HepG2 (cell line): Measurements from ENCODE around the gene EPSTI1. TPM values are rescaled to one million over a fixed set of nuclear protein-coding genes. Genes with fewer than 3 reads are reported as not detected.
"Not testable (repeated sequence)": the region's sequence is repeated elsewhere in the genome, so short reads cannot be mapped to it uniquely, and the experiment has no call there.

Experiments
- ATAC-seq: fragments of 200-7000 bp; cut with Tn5 transposase; 3 replicates; pipeline ENCODE4 v1.9.1; 2020; ENCODE audit warnings: mild to moderate bottlenecking, moderate library complexity
- BruUV-seq: library from RNA; stranded (reverse); fragments of 400-500 nt; replicated peaks from 2 replicates; lab custom pipeline; 2021; lab: Mats Ljungman, UMichigan
- CTCF ChIA-PET: fragments of 300-600 bp; formaldehyde crosslinking; extraction: SDS; loops from one replicate; lab custom pipeline; 2021; ENCODE audit warnings: low total read pairs, inconsistent platforms, low intra/inter-chr PET ratio; lab: Yijun Ruan, JAX
- POLR2A ChIA-PET: fragments of 350-600 bp; sonication (Branson Sonifier 250); formaldehyde crosslinking; loops from one replicate; lab custom pipeline; 2020; ENCODE audit warnings: antibody characterized with exemption, inconsistent platforms; lab: Yijun Ruan, JAX
- DNase-seq: peaks from one replicate; pipeline ENCODE4 v3.0.0-alpha.2; 2015; ENCODE audit warnings: low spot score
- FAIRE-seq: peaks from 3 replicates; lab custom pipeline; 2011; peaks lifted over from hg19 to GRCh38; lab: Jason Lieb, UNC
- H2AFZ ChIP-seq: one replicate; pipeline ENCODE4 v1.6.1; 2011; ENCODE audit warnings: low read length, inconsistent platforms
- H3K27ac ChIP-seq: fragments of 300-600 bp; 3 replicates; pipeline ENCODE4 v1.8.0; 2011; ENCODE audit warnings: mixed run types, mild to moderate bottlenecking, mixed read lengths, low read length, inconsistent platforms; ENCODE audit not compliant: insufficient read depth; ENCODE audit errors: extremely low read length
- H3K27me3 ChIP-seq, 2 experiments: fragments of 200-600 bp in 1 of 2; 2 replicates in 1 of 2; 3 replicates in 1 of 2; pipeline versions ENCODE4 v1.6.0 to v1.8.0; 2011; ENCODE audit warnings: low read length in 2 of 2, mild to moderate bottlenecking in 2 of 2, moderate library complexity in 2 of 2, inconsistent platforms in 1 of 2; ENCODE audit not compliant: insufficient read depth in 2 of 2, control insufficient read depth in 1 of 2
- H3K36me3 ChIP-seq, 2 experiments: fragments of 200-600 bp in 1 of 2; replicated peaks in 1 of 2; 2 replicates in 1 of 2; 3 replicates in 1 of 2; pipeline versions ENCODE4 v1.5.1 to v1.8.0; 2011; ENCODE audit warnings: low read length in 2 of 2, inconsistent platforms in 1 of 2; ENCODE audit not compliant: insufficient read depth in 2 of 2, control insufficient read depth in 1 of 2
- H3K4me1 ChIP-seq: 2 replicates; pipeline ENCODE4 v1.5.1; 2012; ENCODE audit warnings: low read length, inconsistent platforms; ENCODE audit not compliant: insufficient read depth
- H3K4me2 ChIP-seq: 2 replicates; pipeline ENCODE4 v1.6.0; 2011; ENCODE audit warnings: low read depth, low read length, inconsistent platforms
- H3K4me3 ChIP-seq, 3 experiments: fragments of 200-600 bp in 1 of 3; sonication (generic), shearing (Covaris generic) in 1 of 3; replicated peaks in 1 of 3; 2 replicates each; pipeline ENCODE4 v1.5.1; 2011 to 2016; ENCODE audit warnings: low read length in 3 of 3, inconsistent platforms in 2 of 3, low read depth in 2 of 3, mild to moderate bottlenecking in 2 of 3, control low read depth in 1 of 3, mixed read lengths in 1 of 3; ENCODE audit not compliant: insufficient read depth in 1 of 3
- H3K79me2 ChIP-seq: one replicate; pipeline ENCODE4 v1.6.1; 2011; ENCODE audit warnings: low read length, inconsistent platforms; ENCODE audit not compliant: insufficient read depth
- H3K9ac ChIP-seq: 2 replicates; pipeline ENCODE4 v1.6.0; 2011; ENCODE audit warnings: mild to moderate bottlenecking, low read depth, low read length, inconsistent platforms; ENCODE audit not compliant: insufficient read depth
- H3K9me3 ChIP-seq: 2 replicates; pipeline ENCODE4 v1.5.1; 2012; ENCODE audit warnings: mild to moderate bottlenecking, low read length
- H4K20me1 ChIP-seq: 2 replicates; pipeline ENCODE4 v1.6.0; 2011; ENCODE audit warnings: inconsistent platforms, mild to moderate bottlenecking, low read length, moderate library complexity; ENCODE audit not compliant: insufficient read depth
- HMGXB3 ChIP-seq: sonication (generic); formaldehyde crosslinking; IDR thresholded peaks from 2 replicates; pipeline ENCODE4 v1.4.0; 2020; ENCODE audit warnings: missing genetic modification reagents, borderline replicate concordance
- MTERF4 ChIP-seq: sonication (generic); formaldehyde crosslinking; IDR thresholded peaks from 2 replicates; pipeline ENCODE4 v1.8.0; 2023; ENCODE audit warnings: mild to moderate bottlenecking, missing genetic modification reagents
- REXO4 ChIP-seq: sonication (generic); formaldehyde crosslinking; IDR thresholded peaks from 2 replicates; pipeline ENCODE4 v1.8.0; 2022; ENCODE audit warnings: missing genetic modification reagents, mild to moderate bottlenecking, borderline replicate concordance
- ZNF652 ChIP-seq: IDR thresholded peaks from 2 replicates; pipeline ENCODE4 v1.6.1; 2016; ENCODE audit warnings: low read depth, borderline replicate concordance
- ZNF747 ChIP-seq: sonication (generic); formaldehyde crosslinking; IDR thresholded peaks from 2 replicates; pipeline ENCODE4 v1.8.1; 2023; ENCODE audit warnings: missing genetic modification reagents, mild to moderate bottlenecking, borderline replicate concordance
- WGBS: methylation state at CpG from one replicate; pipeline ENCODE4 v1.1.6; 2017; ENCODE audit warnings: low lambda C conversion rate; 5-methylcytosine and 5-hydroxymethylcytosine counted together
- in situ Hi-C: cut with HindIII; loops from 2 replicates; pipeline ENCODE4 v1.10.0; 2017; ENCODE audit warnings: low pct_unique_long_range_greater_than_20kb; ENCODE audit not compliant: extremely low pct_ligation_motif_present
- intact Hi-C: fragments of 100-400 bp; cut with micrococcal nuclease; formaldehyde crosslinking; loops from one replicate; pipeline ENCODE4 v1.10.0; 2022; ENCODE audit not compliant: unreplicated experiment
- polyA plus RNA-seq, 8 experiments: library from polyadenylated mRNA; depleted of rRNA in 3 of 8; stranded (reverse) in 7 of 8; unstranded in 1 of 8; fragments of >200 nt; fragmentation: Illumina TruSeq in 4 of 8; extraction: Trizol in 4 of 8; gene quantifications; 2 replicates each; pipeline versions ENCODE4 v1.2.1 to v1.2.3, GENCODE V29; 2011 to 2016; ENCODE audit warnings: low read depth in 4 of 8, missing spikeins in 1 of 8, mixed read lengths in 1 of 8; ENCODE audit not compliant: insufficient read depth in 1 of 8
- total RNA-seq, 5 experiments: library from RNA; depleted of rRNA; stranded (reverse); fragments of >200 nt; fragmentation: Illumina TruSeq; extraction: Trizol; gene quantifications; 2 replicates each; pipeline ENCODE4 v1.2.3, GENCODE V29; 2016; ENCODE audit warnings: low read depth in 1 of 5
- TF ChIP-seq, protein P1 (sequence below): sonication (generic); formaldehyde crosslinking; IDR thresholded peaks from 2 replicates; pipeline ENCODE4 v1.8.0; 2022; ENCODE audit warnings: mild to moderate bottlenecking, missing genetic modification reagents

EPSTI1 gene
- total and polyA plus RNA-seq, 2 of the 13 experiments (the other 11 are each of a cell fraction or from before 2014, with no cell fraction given), result 0.03 TPM; not detected in 1

DNA sequence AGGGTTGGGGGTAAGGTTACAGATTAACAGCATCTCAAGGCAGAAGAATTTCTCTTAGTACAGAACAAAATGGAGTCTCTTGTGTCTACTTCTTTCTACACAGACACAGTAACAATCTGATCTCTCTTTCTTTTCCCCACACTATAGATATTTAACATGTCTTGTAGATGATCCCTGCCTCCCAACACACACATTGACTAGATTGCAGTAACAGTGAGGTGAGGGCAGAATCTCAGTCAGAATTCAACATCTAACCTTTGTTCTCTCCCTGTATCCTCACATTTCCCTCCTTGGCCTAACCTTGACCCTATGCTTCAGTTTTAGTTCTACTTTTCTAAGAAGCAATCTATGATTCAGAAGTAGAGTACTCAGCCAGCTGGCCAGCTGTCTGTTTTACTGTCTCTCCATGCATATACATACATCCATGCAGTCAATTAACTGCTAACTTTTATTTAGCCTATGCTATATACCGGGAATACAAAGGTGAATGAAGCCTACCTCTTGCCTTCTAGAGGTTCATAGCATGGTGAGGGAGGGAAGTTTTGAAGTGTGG, 49.4 kb upstream of the EPSTI1 start (continued):
- TF ChIP-seq, protein P1, sequence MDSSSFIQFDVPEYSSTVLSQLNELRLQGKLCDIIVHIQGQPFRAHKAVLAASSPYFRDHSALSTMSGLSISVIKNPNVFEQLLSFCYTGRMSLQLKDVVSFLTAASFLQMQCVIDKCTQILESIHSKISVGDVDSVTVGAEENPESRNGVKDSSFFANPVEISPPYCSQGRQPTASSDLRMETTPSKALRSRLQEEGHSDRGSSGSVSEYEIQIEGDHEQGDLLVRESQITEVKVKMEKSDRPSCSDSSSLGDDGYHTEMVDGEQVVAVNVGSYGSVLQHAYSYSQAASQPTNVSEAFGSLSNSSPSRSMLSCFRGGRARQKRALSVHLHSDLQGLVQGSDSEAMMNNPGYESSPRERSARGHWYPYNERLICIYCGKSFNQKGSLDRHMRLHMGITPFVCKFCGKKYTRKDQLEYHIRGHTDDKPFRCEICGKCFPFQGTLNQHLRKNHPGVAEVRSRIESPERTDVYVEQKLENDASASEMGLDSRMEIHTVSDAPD, result no peak

DNA sequence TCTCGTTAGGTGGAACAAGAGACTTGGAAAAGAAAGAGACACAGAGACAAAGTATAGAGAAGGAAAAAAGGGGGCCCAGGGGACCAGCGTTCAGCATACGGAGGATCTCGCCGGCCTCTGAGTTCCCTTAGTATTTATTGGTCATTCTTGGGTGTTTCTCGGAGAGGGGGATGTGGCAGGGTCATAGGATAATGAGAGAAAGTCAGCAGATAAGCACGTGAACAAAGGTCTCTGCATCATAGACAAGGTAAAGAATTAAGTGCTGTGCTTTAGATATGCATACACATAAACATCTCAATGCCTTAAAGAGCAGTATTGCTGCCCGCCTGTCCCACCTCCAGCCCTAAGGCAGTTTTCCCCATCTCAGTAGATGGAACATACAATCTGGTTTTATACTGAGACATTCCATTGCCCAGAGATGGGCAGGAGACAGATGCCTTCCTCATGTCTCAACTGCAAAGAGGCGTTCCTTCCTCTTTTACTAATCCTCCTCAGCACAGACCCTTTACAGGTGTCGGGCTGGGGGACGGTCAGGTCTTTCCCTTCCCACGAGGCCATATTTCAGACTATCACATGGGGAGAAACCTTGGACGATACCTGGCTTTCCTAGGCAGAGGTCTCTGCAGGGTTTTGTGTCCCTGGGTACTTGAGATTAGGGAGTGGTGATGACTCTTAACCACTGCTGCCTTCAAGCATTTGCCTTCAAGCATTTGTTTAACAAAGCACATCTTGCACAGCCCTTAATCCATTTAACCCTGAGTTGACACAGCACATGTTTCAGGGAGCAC, 48.7 kb upstream of the EPSTI1 start:
- peaks cover 3 to 13% of the 10 kb centered on the region in 2 experiments; a peak in 3 of 5 replicates for H3K36me3 ChIP-seq
- intact Hi-C loops, H3K27ac ChIP-seq: not testable (repeated sequence)

DNA sequence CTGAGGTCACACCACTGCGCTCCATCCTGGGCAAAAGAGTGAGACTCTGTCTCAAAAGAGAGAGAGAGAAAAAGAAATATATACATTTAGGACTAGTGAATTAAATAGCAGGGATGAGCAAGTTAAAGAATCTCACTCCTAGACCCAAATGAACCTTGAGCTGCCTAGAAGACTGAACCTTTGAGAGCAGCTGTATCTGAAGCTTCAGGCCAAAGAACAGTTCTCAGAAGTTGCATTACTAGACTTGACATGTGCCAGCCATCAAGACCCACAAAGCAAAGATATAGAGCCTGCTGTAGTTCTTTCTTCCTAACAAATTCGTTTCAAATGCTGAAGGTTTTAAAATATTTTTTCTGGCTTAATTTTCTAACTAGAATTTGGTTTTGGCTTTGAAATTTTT, 47.9 kb upstream of the EPSTI1 start:
- CTCF ChIA-PET, result no interaction called here
- ATAC-seq (no peak), DNase-seq (no peak), FAIRE-seq (no peak)
- H3K79me2 ChIP-seq, result peaks cover 51% of the 10 kb centered on the region
- POLR2A ChIA-PET, result interaction anchor here (0.7 kb wide), 1 partner anchor 43 kb away, joined by 3 read pairs; no protein-coding TSS in a partner anchor
- intact Hi-C loops (no loop called here), in situ Hi-C loops (no loop called here)
- no peaks in the 10 kb centered on the region for H3K9me3 ChIP-seq
- no peak overlapping the region for H3K27ac ChIP-seq
- H3K4me3 ChIP-seq, result no peak overlapping the region
- H4K20me1 ChIP-seq, result no peaks in the 10 kb centered on the region
- WGBS, result 89% methylated on average over 2 of the region's 2 CpGs
- no peak overlapping the region for H3K9ac ChIP-seq
- H2AFZ ChIP-seq, result no peak overlapping the region
- no TSS peak for BruUV-seq
- H3K4me2 ChIP-seq, result no peak overlapping the region
- H3K27me3 ChIP-seq, result no peaks in the 10 kb centered on the region
- peaks cover 3 to 13% of the 10 kb centered on the region in 2 experiments; a peak in 3 of 5 replicates for H3K36me3 ChIP-seq
- H3K4me1 ChIP-seq, result peaks cover 54% of the 10 kb centered on the region
- TF ChIP-seq HMGXB3 (CRISPR knock-in tag) (no peak), MTERF4 (CRISPR knock-in tag) (no peak), REXO4 (no peak), ZNF747 (CRISPR knock-in tag) (no peak)

More for the DNA sequence above, 48.7 kb upstream of the EPSTI1 start:
- H4K20me1 ChIP-seq, DNase-seq, CTCF ChIA-PET, H3K9ac ChIP-seq, H3K9me3 ChIP-seq, in situ Hi-C loops, H3K4me2 ChIP-seq, FAIRE-seq: not testable (repeated sequence)
- WGBS, result 95% methylated on average over 13 of the region's 13 CpGs
- peaks cover 59% of the 10 kb centered on the region for H3K4me1 ChIP-seq
- TF ChIP-seq ZNF652, result peak; percentile 27; the same call in 1 of the 2 replicates
- TF ChIP-seq, all 625 proteins: peak for 1; not testable (repeated sequence) for 624
- H2AFZ ChIP-seq, H3K4me3 ChIP-seq, BruUV-seq, H3K27me3 ChIP-seq, ATAC-seq, POLR2A ChIA-PET: not testable (repeated sequence)
- peaks cover 44% of the 10 kb centered on the region for H3K79me2 ChIP-seq
